PC-3 (cell line): Measurements from ENCODE around the gene UTRN. TPM values are rescaled to one million over a fixed set of nuclear protein-coding genes. Genes with fewer than 3 reads are reported as not detected.

Experiments used
- ATAC-seq: fragments of 200-7000 bp; cut with Tn5 transposase; 2 replicates; pipeline ENCODE4 v1.9.1; 2020; ENCODE audit warnings: mild to moderate bottlenecking, moderate library complexity
- BruUV-seq: library from RNA; stranded (reverse); fragments of 400-500 nt; replicated peaks from 2 replicates; lab custom pipeline; 2021; lab: Mats Ljungman, UMichigan
- CTCF ChIA-PET: fragments of 300-600 bp; sonication (Branson Sonifier 250); formaldehyde crosslinking; loops from one replicate; lab custom pipeline; 2022; ENCODE audit warnings: antibody characterized with exemption; lab: Charles Lee
- POLR2A ChIA-PET: fragments of 300-600 bp; sonication (Branson Sonifier 250); formaldehyde crosslinking; loops from one replicate; lab custom pipeline; 2022; ENCODE audit warnings: antibody characterized with exemption; ENCODE audit not compliant: unreplicated experiment; lab: Charles Lee
- DNase-seq: peaks from one replicate; pipeline ENCODE4 v3.0.0-alpha.2; 2015
- H2AFZ ChIP-seq: fragments of 300-600 bp; sonication (generic); 2 replicates; pipeline ENCODE4 v1.6.0; 2016; ENCODE audit warnings: antibody characterized with exemption, low read length
- H3F3A ChIP-seq: fragments of 300-600 bp; sonication (generic); one replicate; pipeline ENCODE4 v1.6.0; 2017; ENCODE audit warnings: antibody characterized with exemption, low read length, control low read depth, mild to moderate bottlenecking; ENCODE audit not compliant: unreplicated experiment
- H3K27ac ChIP-seq: fragments of 300-600 bp; sonication (generic); 2 replicates; pipeline ENCODE4 v1.5.1; 2016; ENCODE audit warnings: mild to moderate bottlenecking, low read length
- H3K27me3 ChIP-seq: fragments of 300-600 bp; sonication (generic); 2 replicates; pipeline ENCODE4 v1.6.1; 2016; ENCODE audit warnings: low read length, mixed read lengths
- H3K36me3 ChIP-seq: fragments of 300-600 bp; sonication (generic); 2 replicates; pipeline ENCODE4 v1.6.1; 2016; ENCODE audit warnings: low read depth, mixed run types, low read length, mixed read lengths
- H3K4me1 ChIP-seq: fragments of 300-600 bp; sonication (generic); 2 replicates; pipeline ENCODE4 v1.5.1; 2016; ENCODE audit warnings: low read length; ENCODE audit not compliant: insufficient read depth
- H3K4me2 ChIP-seq: fragments of 300-600 bp; sonication (generic); 2 replicates; pipeline ENCODE4 v1.6.0; 2016; ENCODE audit warnings: low read length
- H3K4me3 ChIP-seq: fragments of 300-600 bp; sonication (generic); 2 replicates; pipeline ENCODE4 v1.5.1; 2016; ENCODE audit warnings: mild to moderate bottlenecking, low read length, mixed read lengths
- H3K79me2 ChIP-seq: fragments of 300-600 bp; sonication (generic); 2 replicates; pipeline ENCODE4 v1.6.1; 2017; ENCODE audit warnings: low read length, mixed read lengths
- H3K9ac ChIP-seq: fragments of 300-600 bp; sonication (generic); 2 replicates; pipeline ENCODE4 v1.6.0; 2016; ENCODE audit warnings: mild to moderate bottlenecking, low read length
- H3K9me2 ChIP-seq: fragments of 300-600 bp; sonication (generic); replicated peaks from 2 replicates; pipeline ENCODE4 v1.6.1; 2016; ENCODE audit warnings: mixed run types, low read length, mixed read lengths
- H3K9me3 ChIP-seq: fragments of 300-600 bp; sonication (generic); 2 replicates; pipeline ENCODE4 v1.6.1; 2016; ENCODE audit warnings: low read length, mixed read lengths
- H4K20me1 ChIP-seq: fragments of 300-600 bp; sonication (generic); 2 replicates; pipeline ENCODE4 v1.6.1; 2016; ENCODE audit warnings: low read length, mixed read lengths
- CTCF ChIP-seq: fragments of 300-600 bp; sonication (generic); conservative IDR thresholded peaks from 2 replicates; pipeline ENCODE4 v1.5.1; 2017; ENCODE audit warnings: antibody characterized with exemption, low read depth, mild to moderate bottlenecking, low read length
- EZH2 ChIP-seq: fragments of 300-600 bp; sonication (generic); IDR thresholded peaks from one replicate; pipeline ENCODE4 v1.6.1; 2017; ENCODE audit warnings: antibody characterized with exemption, mild to moderate bottlenecking, low read length; ENCODE audit not compliant: unreplicated experiment
- EZH2phosphoT487 ChIP-seq: fragments of 300-600 bp; sonication (generic); IDR thresholded peaks from 2 replicates; pipeline ENCODE4 v1.6.1; 2018; ENCODE audit warnings: mild to moderate bottlenecking, antibody characterized with exemption, low read length, borderline replicate concordance
- intact Hi-C: fragments of 100-400 bp; cut with micrococcal nuclease; formaldehyde crosslinking; loops from 2 replicates; pipeline ENCODE4 v1.9.0; 2023
- total RNA-seq: library from RNA; depleted of rRNA; stranded (reverse); fragments of >200 nt; gene quantifications from 2 replicates; pipeline ENCODE4 v1.2.3, GENCODE V29; 2014

Gene UTRN
- total RNA-seq, 1 experiment from 2014 or later = 58.3 TPM

GRCh38 chr6:144311361-144311760, 26.2 kb downstream of the UTRN start:
- no peak for DNase-seq
- Histone ChIP-seq H3K9ac (no peak overlapping the region), H3K4me3 (no peak overlapping the region), H3K36me3 (no peaks in the 10 kb centered on the region; the same call in 1 of the 2 replicates), H3K4me2 (no peak overlapping the region), H3K79me2 (0 out of 2 replicates have a peak, but pooled peaks cover 19% of the 10 kb centered on the region), H3F3A (no peaks in the 10 kb centered on the region), H3K9me2 (no peaks in the 10 kb centered on the region), H3K27me3 (no peaks in the 10 kb centered on the region), H4K20me1 (no peaks in the 10 kb centered on the region), H3K27ac (no peak overlapping the region), H2AFZ (no peak overlapping the region), H3K9me3 (no peaks in the 10 kb centered on the region), H3K4me1 (no peaks in the 10 kb centered on the region; the same call in 1 of the 2 replicates)
- no peak for ATAC-seq
- intact Hi-C loops = no loop called here
- CTCF ChIA-PET = no interaction called here
- TF ChIP-seq CTCF (no peak), EZH2phosphoT487 (no peak), EZH2 (no peak)
- no TSS peak for BruUV-seq
- POLR2A ChIA-PET = no interaction called here

GRCh38 chr6:144314003-144314485, 28.9 kb downstream of the UTRN start:
- H2AFZ ChIP-seq = no peak overlapping the region
- no peaks in the 10 kb centered on the region for H3K9me3 ChIP-seq
- H3K36me3 ChIP-seq = no peaks in the 10 kb centered on the region; the same call in 1 of the 2 replicates
- no TSS peak for BruUV-seq
- no peaks in the 10 kb centered on the region for H3K27me3 ChIP-seq
- no peak overlapping the region for H3K9ac ChIP-seq
- DNase-seq = no peak
- H3K79me2 ChIP-seq = 0 out of 2 replicates have a peak, but pooled peaks cover 14% of the 10 kb centered on the region
- H3K9me2 ChIP-seq = no peaks in the 10 kb centered on the region
- no peak for TF ChIP-seq EZH2
- TF ChIP-seq EZH2phosphoT487 = no peak
- TF ChIP-seq CTCF = no peak
- H3K4me1 ChIP-seq = no peaks in the 10 kb centered on the region
- H4K20me1 ChIP-seq = no peaks in the 10 kb centered on the region
- H3K27ac ChIP-seq = no peak overlapping the region
- intact Hi-C loops = no loop called here
- ChIA-PET CTCF (no interaction called here), POLR2A (interaction anchor here (0.6 kb wide), 1 partner anchor 111 kb away, joined by 3 read pairs; no protein-coding TSS in a partner anchor)
- H3K4me2 ChIP-seq = no peak overlapping the region
- no peaks in the 10 kb centered on the region for H3F3A ChIP-seq
- no peak overlapping the region for H3K4me3 ChIP-seq
- no peak for ATAC-seq

- BruUV-seq = no TSS peak
- ATAC-seq (no peak), DNase-seq (no peak)
- Histone ChIP-seq H3K9ac (no peak overlapping the region), H3K4me1 (no peaks in the 10 kb centered on the region), H3K9me2 (no peaks in the 10 kb centered on the region), H3K27ac (no peak overlapping the region), H3K4me3 (no peak overlapping the region), H3K9me3 (no peaks in the 10 kb centered on the region), H2AFZ (no peak overlapping the region), H3K79me2 (0 out of 2 replicates have a peak, but pooled peaks cover 19% of the 10 kb centered on the region), H4K20me1 (no peaks in the 10 kb centered on the region), H3K4me2 (no peak overlapping the region), H3F3A (no peaks in the 10 kb centered on the region), H3K27me3 (no peaks in the 10 kb centered on the region), H3K36me3 (no peaks in the 10 kb centered on the region; the same call in 1 of the 2 replicates)
- ChIA-PET CTCF (no interaction called here), POLR2A (interaction anchor here (0.6 kb wide), 1 partner anchor 111 kb away, joined by 3 read pairs; no protein-coding TSS in a partner anchor)
- intact Hi-C loops = no loop called here
- no peak for TF ChIP-seq CTCF
- TF ChIP-seq EZH2phosphoT487 = no peak
- no peak for TF ChIP-seq EZH2
These were observed 29.4 kb downstream of the UTRN start for GRCh38 chr6:144314562-144314961.
